Measurements from ENCODE around the gene ATP11A. TPM values are rescaled to one million over a fixed set of nuclear protein-coding genes. Genes with fewer than 3 reads are reported as not detected.

Gene ATP11A
- total and polyA plus RNA-seq, 9 of the 15 experiments (the other 6 are each of a cell fraction or from before 2014, with no cell fraction given) = 0.38 to 34.2 (median 4.2) TPM

DNA sequence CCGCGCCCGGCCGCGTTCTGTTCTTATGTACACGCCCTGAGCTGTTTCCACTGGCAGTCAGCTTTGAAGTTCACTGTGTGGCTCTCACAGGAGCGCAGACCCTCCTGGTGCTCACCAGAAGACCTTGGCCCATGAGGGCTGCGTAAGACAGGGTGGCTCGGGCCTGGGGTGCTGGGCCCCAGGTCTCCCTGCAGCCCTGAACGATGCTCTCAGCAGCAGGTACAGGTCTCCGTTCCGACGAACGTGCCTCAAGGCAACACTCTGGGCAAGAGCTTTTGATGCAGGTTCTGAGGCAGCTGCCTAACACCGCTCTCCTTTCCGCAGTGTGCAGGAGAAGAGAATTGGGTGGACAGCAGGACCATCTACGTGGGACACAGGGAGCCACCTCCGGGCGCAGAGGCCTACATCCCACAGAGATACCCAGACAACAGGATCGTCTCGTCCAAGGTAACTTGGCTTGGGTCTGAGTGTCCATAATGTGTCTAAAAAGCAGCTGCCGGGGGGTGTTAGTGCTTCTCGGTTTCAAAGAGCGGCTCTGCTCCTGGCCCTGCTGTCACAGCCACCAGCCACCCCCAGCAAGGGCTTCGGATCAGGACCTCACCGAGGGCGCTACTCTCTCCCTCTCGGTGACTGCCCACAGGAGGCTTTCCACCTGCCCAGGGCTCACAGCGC is 95.1 kb downstream of the ATP11A start:
- no TSS peak for BruUV-seq (replicated peaks)
- Histone ChIP-seq H2AFZ (ENCODE audit: low read depth, low read length) (no peak overlapping the region), H3K79me2 (ENCODE audit: control insufficient read depth, insufficient read depth, low read length) (peaks cover 10% of the 10 kb centered on the region; the same call in 2 of the 3 replicates), H3K4me1 (replicated peaks in 1 of 2; ENCODE audit: control insufficient read depth in 2 of 2, insufficient read depth in 2 of 2, low read length in 2 of 2) (peaks cover 0 to 3% of the 10 kb centered on the region in 2 experiments; a peak in 2 of 5 replicates), H3K9me1 (ENCODE audit: control insufficient read depth, insufficient read depth, low read length) (no peaks in the 10 kb centered on the region), H3K27ac (ENCODE audit: extremely low read depth, low read depth, low read length) (no peak overlapping the region), H3K4me2 (ENCODE audit: insufficient read depth, low read length) (no peak overlapping the region), H3K36me3 (ENCODE audit: control insufficient read depth, insufficient read depth, low read length) (peaks cover 7% of the 10 kb centered on the region; the same call in 2 of the 3 replicates), H4K20me1 (replicated peaks; ENCODE audit: control insufficient read depth, insufficient read depth, low read length) (no peaks in the 10 kb centered on the region), H3K9me3 (replicated peaks; ENCODE audit: control insufficient read depth, insufficient read depth, low read depth, low read length) (no peaks in the 10 kb centered on the region), H3K4me3 (no peak overlapping the region), H3K9ac (ENCODE audit: insufficient read depth in 1 of 2, low read depth in 2 of 2, low read length in 2 of 2) (no peak overlapping the region), H3K27me3 (ENCODE audit: control insufficient read depth in 2 of 2, insufficient read depth in 2 of 2, low read length in 2 of 2) (no peaks in the 10 kb centered on the region)
- no peak for ATAC-seq
- FAIRE-seq = no peak
- no peak for TF ChIP-seq ZNF764 (CRISPR knock-in tag; IDR thresholded peaks at IDR 0.05; ENCODE audit: low read depth)
- no peak for TF ChIP-seq CBX8 (IDR thresholded peaks at IDR 0.05; ENCODE audit: borderline replicate concordance, extremely low read depth, low read depth, low read length, poor library complexity, severe bottlenecking)
- TF ChIP-seq PHB (CRISPR knock-in tag; IDR thresholded peaks at IDR 0.05) = no peak
- TF ChIP-seq ERF (CRISPR knock-in tag; IDR thresholded peaks at IDR 0.05) = no peak
- no peak for TF ChIP-seq CREB1 (IDR thresholded peaks at IDR 0.05)
- TF ChIP-seq CREB1 (CRISPR knock-in tag; IDR thresholded peaks at IDR 0.05) = no peak
- no peak for TF ChIP-seq ZKSCAN3 (CRISPR knock-in tag; IDR thresholded peaks at IDR 0.05)
- intact Hi-C loops (cut with micrococcal nuclease) (no loop called here), in situ Hi-C loops (cut with MboI) (no loop called here)
- DNase-seq (ENCODE audit: extremely low read depth in 1 of 4, low spot score in 3 of 4) = no peak
- WGBS (ENCODE audit: insufficient coverage, low coverage, missing lambda C conversion rate) = 100% methylated on average over 9 of the region's 29 CpGs
- CTCF ChIA-PET (ENCODE audit: low intra/inter-chr PET ratio) = no interaction called here
- POLR2A ChIA-PET = interaction anchor here (0.6 kb wide), 1 partner anchor 151 kb away, joined by 5 read pairs; no protein-coding TSS in a partner anchor
